ENCODE measurements around the gene CHDH.

The CHDH gene

DNA sequence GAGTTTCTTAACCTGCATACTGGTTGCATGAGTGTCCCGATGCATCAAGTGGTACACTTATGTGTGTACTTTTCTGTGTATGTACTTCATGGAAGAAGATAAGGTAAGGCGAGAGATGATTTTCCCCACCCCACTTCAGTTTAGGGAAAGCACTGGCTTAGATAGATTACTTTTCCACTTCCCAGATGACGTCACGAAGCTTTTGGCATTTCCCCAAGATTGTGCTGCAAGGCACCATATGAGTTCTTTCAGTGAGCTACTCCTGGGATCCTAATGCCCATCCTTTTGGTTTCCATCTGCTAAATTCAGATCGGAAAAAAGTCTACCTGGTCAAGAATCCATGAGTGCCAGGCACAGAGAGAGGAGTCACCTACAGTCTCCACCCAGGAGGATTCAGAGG, 4.7 kb upstream of the CHDH start:
- no peak for DNase-seq

DNA sequence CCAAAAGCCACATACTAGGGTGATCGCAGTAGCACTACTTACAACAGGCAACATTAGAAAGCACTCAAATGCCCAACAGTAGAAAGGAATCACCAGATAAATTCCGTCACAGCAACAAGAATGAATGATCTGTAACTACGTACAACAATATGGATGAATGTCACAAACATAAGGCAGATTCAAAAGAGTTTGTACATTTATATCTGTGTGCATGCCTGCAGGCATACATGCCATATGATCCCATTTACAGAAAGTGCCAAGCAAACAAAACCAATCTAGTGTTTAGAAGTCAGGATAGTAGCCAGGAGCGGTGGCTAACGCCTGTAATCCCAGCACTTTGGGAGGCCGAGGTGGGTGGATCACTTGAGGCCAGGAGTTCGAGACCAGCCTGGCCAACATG, 3.7 kb upstream of the CHDH start:
- DNase-seq = no peak

DNA sequence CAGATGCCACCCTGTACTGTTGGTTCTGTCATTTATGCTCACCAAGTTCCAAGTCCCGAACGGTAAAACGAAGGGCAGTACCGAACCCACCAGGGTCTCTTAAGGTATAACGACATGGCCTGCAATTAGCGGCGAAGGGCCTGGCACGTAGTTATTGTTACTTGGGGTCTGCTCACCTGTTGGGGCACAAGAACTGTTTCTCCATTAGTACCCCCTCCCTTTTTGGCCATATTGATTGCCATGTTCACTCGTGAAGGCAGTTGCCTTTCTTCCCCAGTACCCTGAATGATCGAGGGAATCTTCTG, 584 bp upstream of the CHDH start:
- DNase-seq = no peak

DNA sequence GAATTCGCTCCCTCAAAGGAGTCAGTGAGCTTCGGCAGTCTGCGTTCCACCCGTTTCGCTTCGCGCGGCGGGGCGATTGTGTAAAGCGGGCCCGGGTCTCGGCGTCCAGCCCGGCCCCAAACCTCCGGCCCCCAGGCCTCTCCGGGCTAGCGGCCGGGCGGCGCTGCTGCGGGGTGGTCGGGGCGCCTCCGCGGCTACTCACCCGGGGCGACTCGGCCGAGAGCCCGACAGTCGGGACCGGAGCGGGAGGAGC, 412 bp downstream of the CHDH start:
- no peak for DNase-seq

DNA sequence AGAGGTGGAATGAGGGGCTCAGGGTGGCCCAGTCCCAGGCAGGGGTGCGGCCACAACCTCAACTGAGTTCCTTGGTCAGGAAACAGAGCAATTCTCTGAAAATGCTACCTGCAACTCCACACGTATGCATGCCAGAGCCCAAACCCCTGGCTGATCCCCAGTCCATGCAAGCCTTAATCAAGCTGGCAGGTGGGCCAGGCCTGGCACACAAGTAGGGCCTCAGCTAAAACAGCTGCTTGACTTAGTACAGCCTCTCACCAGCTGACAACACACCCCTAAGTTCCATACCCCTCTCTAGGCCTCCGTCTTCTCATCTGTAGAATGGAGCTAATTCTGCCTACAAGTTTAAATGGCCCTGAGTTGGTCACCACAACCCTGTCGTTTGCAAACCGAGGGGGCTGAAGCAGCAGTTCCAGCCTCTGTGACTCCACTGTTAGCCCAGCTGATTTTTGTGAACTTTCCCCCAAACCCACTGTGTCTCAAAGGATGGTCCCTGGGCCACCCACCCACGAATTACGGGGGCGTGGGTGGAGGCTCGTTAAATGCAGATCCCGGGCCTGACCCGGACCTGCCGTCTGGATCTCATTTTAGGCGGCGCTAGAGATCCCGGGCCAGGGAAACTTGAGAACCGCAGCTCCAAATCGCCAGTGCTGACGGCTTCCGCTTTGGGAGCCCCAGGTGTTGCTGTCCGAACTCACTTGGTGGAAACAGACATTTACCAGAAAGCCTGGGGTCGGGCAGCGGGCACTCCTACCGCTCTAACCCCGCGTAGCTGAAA, 927 bp downstream of the CHDH start:
- DNase-seq = no peak

DNA sequence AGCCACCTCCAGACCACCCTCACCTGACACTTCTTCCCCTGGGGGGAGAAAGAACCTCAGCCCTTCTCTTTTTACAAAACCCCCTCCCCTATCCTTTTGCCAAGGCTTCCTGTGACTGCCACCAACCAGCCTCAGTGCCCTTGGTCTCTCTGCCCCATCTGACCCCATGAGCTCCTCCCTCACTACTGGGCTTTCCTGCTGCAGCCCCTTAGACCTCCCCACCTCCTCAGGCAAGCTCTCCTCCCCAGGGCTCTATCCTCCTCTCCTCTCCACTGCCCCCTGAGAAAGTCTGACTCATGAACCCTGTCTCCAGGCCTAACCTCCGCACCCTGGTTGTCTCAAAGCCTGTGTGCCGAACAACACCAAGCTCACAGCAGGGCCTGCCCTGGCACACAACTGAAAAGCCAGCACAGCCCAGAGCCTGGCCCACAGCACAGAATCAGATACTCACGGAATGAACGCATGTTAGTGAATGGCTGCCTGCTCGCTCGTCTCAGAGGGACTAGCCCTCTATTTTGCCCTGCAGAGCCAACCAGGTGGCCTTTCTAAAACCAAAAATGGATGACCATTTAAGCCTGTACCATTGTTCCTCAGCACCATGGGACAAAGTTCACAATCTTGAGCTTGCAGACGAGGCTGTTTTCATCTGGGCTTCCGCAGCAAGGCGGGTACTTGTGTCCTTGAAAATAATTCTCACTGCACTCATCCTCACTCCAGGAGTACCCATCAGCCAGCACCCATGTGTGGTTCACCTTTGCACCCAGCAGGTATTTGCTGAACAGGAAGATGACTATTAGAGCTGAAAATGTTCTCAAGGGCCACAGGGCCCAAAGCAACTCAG, 1.7 kb downstream of the CHDH start:
- DNase-seq = no peak

DNA sequence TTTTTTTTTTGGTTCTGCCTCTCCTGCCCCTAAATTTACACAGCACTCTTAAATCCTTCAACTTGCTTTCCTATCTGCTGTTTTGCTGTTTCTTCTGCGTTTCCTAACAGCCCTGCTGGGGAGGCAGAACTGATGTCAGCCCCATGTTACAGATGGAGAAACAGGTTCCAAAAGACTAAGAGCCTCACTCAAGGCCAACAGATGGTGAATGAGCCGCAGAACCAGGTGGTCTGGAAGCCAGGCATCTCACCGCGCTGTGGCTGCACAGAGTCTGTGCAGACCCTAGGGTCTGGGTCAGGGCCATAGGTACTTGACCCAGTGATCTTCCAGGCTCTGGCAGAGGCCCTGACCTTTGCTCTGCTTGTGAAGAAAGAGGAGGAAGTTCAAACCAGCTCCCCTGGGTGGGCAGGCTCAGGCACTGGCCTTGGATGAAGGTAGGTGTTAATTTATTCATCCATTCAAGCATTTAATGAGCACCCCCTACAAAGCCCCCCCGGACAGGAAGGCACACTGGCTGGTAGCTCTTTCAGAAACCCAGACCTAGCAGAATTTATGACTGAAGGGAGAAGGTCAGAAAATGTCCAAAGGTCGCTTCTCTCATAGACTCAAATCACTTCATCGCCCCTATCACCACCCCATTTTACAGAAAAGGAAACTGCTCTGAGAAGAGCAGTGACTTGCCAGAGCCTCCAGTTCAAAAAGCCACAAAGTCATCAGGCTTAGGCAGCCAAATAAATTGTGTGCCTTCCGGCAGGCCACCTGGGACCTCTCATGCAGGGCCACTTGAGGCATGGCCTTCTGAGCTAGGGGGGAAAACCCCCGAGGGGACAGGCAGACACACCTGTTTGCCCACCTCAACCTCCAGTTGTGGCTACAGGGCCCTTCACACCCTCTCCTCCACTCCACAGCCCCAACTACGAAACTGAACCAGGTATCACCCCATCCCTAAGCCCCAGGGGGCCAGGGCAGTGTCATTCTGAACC, 2.7 kb downstream of the CHDH start:
- DNase-seq = no peak

DNA sequence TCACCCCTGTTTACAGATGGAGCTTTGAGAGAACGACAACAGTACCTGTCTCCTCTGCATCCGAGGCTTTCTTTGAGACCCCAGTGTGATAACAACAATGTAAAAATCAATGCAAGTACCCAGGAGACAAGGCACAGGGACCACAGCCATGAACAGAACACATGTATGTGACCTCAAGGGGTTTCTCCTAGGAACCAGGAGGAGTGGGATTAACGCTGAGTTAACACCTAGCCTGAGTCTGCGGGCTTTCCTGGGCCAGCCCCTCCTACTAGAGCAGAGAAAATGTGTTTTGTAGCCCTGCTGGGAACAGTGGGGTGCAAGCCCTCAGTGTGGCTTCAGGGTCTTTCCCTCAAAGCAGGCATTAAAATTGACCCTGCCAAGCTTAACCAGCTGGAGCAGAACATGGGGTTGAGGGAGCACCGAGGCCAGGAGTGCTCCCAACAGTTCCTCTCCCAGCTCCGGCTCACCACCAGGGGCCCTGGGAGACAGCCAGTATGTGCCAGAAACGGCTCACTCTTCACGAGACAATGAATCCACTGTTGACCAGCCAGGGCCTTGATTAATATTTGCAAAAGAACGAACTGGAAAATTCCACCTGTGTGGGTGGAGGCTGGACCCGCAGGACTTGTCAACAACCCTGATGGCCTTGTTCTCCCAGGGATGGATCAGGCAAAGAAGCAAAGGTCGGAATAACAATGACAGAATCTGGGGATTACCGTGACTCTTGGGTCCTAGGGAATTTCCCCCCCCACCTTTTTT, 3.6 kb downstream of the CHDH start:
- no peak for DNase-seq

DNA sequence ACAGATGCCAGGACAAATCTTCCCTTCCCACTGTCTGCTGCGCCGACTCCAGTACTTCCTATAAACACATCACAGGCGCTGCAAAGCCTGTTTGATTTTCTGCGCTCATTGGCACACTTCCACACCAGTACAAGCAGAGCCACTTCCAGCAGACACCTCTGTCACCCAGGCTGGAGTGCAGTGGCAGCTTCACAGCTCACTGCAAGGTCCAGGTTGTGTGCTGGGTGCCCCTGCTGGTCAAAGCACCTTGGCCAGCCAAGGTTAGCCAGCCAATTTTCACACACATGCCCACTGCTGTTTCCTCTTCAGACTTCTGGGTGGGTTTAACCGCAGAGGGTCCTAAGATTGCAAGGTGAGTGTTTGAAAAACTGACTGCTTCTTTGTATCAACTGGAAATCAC, 4.9 kb downstream of the CHDH start:
- DNase-seq = no peak

DNA sequence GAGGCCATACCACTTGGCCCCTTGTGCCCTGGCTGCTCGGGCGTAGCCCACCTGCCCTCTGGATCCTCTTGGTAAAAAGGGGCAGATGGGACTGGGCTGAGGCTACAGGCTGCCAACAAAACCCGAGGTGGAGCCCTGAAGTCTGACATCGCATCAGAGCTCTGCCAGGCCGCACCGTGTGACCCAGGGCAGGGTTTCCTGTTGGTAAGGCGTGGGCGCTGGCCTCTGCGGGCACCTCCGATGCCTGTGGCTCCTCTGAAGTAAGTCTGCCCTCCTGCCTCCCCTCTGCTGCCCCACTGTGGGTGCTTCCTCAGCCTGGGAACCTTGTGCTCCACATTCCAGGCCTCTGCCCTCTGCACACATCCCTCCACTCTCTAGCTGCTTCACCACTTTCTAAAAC, 8.9 kb downstream of the CHDH start:
- DNase-seq = no peak

DNA sequence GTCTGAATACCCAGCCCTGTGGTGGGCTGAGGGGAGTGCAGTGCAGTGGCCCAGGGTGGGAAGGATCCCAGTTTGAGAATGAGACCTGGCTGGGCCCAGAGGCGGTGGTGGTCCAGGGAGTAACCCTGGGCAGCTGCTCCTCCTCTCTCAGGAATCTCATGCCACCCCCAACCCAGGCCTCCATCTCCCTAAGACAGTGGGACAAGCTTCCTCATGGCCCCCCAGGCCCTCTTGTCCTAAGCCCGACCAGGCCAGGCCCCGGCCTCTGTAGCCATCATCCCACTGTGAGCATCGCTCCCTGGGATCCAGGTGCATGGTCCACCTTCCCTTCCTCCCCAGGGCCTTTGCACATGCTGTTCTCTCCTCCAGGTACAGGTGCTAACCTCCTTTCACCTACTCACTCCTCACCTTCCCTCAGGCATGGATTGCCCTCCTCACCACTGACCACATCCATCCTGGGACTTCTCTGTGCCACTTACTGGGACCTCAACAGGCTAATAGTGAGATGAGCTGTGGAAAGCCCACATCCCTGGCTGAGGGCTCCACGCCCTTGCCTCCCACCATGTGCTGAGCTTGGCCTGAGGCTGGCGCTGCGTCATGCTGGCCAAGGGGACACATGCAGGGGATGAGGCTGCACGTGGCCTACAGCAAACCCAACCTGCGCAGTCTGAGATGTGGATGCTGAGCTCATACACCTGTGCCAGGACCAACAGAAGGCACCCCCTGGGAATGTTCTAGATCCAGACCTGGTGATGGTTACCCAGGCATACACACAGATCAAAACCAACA, 9.9 kb downstream of the CHDH start:
- DNase-seq = no peak

DNA sequence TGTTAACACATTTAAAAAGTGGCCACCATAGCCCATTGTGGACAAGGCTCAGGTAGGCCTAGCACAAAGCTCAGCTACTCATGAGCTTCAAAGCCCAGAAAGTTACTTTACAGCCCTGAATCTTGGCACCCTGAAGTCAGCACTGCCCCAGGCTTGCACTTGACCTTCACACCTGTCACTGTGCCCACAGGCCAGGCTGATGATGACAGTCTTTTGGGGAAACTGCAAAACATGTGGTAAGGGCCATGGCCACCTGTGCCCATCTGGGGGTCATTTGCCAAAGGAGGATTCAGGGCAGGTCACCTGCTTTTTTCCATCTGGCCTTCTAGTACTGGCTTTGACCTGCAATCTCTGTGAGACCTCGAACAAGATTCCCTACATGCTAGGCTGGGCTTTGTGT, 11.0 kb downstream of the CHDH start:
- DNase-seq = no peak

DNA sequence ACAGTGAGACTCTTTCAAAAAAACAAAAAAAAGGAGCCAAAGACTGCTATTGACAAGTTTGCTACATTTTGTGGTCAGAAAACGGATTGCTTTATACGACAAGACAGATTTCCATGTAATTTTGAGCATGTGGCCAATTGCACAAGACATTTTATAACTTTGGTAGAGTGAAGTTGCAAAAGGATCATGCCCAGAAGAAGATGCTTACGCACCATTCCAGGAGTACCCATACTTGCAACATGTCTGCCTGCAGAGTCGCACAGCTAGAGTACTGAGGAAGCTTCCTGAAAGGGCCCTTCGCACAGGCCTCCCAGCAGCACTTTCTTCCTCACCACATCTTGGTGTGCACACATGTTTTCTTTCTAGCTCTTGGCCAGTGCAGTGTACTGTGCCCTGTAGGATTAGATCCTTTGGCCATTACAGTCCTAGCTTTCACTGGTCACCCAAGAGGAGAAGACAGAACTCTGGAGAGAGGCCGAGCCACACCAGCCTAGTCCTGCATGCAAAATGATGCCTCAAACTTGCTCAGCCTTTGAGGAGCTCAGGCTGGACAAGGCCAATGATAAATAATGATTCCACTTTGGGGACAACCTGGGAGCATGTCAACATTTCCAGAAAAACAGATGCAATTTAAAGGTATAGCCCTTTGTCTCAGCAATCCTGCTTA, 11.7 kb downstream of the CHDH start:
- DNase-seq = no peak

DNA sequence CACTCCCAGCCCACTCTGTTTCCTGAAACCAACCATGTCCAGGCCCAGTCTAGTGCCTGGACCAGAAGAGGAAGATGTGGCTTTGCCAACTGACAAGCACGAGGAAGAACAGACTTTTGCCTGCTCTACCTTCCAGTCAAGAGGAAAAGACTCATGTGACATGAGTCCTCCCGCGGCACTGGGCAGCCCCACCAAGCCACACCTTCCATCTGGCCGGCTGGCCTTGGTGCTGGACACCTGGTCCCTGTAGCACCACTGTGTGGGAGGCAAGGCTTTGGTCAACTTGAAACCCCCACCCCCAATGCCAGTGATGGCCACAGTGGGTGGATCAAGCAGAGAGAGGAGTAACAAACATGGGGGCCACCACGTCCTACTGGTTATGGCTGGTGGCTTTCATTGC, 12.5 kb downstream of the CHDH start:
- DNase-seq = no peak

DNA sequence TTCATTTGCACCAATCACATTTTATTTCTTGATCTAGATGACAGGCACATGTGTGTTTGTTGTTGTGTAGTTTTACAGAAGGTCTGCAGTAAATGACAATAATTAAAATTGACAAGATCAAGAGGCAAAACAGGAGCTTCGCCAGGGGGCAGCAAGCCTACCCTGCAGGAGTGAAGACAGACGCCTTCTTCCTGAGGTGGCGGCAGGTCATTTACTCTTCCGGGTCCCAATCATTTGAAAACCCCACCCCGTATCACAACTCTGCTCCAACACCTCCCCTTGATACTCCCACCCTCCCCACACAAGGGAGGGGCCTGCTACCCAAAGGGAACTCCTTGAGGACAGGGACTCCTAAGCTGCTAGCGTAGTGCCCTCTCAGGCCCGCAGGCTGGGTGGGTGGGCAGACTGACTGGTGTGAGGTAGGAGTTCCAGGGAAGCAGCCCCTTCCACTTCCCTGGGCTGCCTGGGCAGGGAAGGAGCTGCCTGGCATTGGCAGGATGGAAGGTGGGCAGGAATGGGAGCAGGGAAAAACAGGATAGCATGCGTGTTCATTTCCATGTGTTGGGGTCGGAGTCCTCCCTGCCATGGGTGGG, 13.1 kb downstream of the CHDH start:
- no peak for DNase-seq

DNA sequence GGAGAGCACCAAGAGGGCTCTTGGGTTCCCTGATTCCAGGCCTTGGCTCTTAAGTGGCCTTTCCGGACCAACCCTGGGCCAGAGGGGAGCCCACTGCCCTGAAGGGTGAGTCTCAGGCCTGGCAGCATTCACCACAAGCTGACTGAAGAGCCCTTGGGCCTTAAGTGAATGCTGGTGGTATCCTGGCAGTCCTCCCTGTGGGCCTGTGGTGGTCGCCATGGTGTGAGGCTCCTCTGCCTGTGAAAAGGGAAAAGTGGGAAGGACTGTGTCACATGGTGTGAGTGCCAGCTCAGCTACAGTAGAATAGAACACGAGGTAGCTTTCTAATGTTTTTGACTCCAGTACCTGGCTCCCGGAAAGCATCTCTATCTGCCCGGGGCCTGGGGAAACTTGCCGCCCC, 15.3 kb downstream of the CHDH start:
- DNase-seq = no peak

DNA sequence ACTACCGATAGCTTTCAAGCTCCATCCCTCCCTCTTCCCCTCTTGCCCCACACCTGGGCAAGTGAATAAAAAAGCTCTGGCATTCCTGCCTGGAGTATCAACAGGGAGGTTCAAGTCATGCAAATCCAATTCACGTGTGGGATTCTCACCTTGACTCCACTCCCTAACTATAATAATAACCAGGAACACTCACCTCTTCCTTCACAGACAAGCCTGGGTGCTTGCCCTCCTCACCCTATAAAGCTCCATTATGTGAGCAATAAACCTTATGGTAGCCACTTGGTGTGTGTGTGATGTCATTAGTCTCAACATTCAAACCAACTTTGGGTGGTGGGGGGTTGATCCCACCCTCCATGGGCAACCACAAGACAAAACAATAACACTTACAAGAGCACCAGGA, 16.6 kb downstream of the CHDH start:
- no peak for DNase-seq

DNA sequence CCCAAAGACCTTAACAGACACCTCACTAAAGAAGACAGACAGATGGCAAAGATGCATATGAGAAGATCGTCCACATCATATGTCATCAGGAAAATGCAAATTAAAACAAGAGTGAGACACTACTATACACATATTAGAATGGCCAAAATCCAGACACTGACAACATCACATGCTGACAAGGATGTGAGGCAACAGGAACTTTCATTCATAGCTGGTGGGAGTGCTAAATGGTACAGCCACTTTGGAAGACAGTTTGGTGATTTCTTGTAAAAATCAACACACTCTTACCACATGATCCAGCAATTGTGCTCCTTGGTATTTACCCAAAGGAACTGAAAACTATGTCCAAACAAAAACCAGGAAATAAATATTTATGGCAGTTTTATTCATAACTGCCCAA, 17.6 kb downstream of the CHDH start:
- DNase-seq = no peak

DNA sequence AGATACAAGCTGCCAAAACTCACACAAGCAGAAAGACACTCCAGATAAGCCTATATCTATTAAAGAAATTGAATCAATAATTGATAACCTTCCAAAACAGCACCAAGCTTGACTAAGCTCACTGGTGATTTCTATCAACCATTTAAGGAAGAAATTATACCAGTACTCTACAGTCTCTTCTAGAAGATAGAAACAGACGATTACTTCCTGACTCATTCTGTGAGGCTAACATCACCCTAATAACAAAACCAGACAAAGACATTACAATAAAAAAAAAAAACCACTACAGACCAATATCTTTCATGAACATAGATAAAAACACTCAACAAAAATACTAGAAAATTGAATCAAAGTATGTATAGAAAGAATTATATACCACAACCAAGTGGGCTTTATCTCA, 20.2 kb downstream of the CHDH start:
- DNase-seq = no peak

DNA sequence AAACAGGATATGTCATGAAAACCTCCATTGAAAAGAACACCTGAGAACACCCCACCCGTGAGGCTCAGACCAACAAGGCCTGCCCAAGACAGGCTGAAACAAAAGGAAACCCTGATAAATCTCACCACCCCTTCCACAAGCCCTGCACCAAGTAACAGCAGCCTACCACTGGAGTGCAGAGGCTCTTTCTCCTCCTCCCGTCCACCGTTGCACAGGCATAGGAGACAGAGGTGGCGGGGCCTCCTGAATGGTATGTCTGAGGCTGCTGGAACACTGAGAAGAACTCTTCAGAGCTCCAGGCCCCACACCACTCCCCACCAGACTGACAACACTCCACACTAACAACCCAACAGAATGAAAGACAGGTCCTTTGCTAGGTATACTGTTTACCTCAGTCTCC, 21.4 kb downstream of the CHDH start:
- no peak for DNase-seq

DNA sequence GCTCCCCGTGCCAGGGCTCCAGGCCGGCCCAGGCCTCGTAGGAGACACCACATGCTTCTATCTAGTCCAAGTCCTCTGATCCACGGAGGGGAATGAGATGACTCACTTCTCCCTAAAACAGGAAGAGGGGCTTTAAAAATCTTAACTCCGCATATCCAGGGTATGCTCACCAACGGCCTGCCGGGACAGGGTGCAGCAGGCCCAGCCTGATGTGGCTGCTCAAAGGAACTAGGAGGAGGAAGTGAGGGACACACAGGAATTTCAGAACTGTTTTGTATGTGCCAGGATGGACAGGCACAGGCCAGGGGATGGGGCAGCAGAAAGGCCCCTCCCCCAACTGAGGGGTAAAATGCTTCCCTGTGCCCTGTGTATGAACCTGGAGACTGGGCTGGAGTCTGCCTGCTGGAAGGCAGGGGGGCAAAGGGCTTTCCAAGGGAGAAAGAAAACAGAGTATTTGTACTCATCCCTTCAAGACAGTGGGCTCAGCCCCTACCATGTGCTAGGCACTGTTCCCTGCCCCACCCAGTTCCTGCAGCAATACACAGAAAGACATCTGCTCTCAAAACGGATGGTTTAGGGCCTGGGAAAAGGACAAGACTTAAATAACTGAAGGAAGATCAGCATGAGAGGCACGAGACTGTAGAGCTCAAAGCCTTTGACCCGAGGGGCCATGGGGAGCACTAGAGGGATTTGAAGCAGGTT, 22.1 kb downstream of the CHDH start:
- DNase-seq = no peak
